ENCODE results near the gene PARM1.

Gene PARM1

GRCh38 chr4:75030649-75031235 is 97.8 kb downstream of the PARM1 start:
- no peak for DNase-seq (ENCODE audit: low spot score)

DNA sequence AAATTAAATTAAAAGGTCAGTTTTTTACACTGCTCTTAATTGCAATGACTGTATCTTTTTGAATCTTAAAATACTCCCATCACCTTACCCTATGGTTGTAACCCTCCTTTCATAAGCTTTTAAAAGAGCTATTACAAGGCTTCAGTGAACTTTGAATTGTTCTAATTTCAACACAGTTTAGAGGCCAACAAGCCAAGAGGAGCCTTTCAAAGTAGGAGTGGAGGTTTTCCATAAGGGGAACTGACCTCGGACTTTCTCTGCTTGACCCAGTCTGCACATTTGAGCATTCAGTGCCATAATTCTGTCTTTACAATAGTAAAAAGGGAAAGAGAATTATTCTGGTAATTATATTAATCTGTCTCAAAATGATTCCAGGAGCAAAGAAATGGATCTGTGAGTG is 98.9 kb downstream of the PARM1 start:
- DNase-seq (ENCODE audit: low spot score): no peak

DNA sequence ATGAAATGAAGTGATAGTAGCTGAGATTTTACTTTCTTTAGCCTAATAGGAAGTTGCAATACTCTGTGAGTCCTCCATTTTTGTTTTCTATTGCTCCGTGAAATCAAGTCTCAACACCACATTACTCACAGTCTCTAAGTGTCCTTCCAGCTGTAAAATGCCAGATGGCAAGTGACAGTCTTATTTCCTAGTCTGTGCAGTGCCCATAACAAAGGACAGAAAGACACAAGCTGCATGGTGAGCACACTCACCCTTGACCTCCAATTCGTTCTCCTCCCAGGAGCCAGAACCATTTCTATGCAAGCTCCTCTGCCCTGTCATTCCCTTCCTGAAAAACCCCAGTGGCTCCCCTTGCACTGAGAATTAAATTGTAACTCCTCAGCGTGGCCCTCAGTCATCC is 101.6 kb downstream of the PARM1 start:
- DNase-seq (ENCODE audit: low spot score): no peak

GRCh38 chr4:75035321-75035720 is 102.4 kb downstream of the PARM1 start:
- no peak for DNase-seq (ENCODE audit: low spot score)

DNA sequence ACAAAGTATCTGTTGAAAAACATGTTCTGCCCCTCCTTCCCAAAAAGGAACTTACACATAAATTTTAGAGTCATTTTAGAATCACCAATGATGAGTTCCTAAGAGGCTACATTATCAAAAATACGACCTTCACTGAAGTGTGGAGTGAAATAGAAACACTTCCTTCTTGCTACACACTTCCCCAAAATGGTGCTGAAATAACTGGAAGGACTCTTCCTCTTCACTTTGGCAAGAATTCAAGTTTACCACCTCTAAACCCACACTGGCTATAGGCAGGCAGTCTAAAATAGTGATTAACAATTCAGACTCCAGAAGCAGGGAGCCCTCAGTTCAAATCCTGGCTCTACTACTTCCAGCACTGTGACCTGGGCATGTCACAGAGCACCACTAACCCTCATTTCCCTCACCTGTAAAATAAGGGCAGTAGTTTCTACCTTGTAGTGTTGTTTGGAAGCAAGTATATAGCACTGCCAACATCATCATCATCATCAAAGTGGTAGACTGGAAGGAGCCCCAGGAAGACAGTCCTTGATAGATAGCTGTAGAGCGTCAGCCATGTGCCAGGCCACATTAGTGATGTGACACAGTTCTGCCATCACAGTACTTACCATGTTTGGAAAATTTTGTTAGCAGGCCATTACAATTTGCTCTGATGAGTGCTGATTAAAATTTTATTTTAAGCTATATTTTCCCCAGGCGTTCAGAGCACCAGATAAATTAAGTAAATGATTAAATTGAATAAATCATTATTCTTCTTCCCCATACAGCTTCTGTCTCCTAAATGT is 103.3 kb downstream of the PARM1 start:
- DNase-seq (ENCODE audit: low spot score): no peak

- no peak for DNase-seq (ENCODE audit: low spot score)
These were observed 104.3 kb downstream of the PARM1 start for GRCh38 chr4:75037252-75037651.

GRCh38 chr4:75038376-75038775 is 105.5 kb downstream of the PARM1 start:
- no peak for DNase-seq (ENCODE audit: low spot score)

- no peak for DNase-seq (ENCODE audit: low spot score)
These were observed 107.8 kb downstream of the PARM1 start for GRCh38 chr4:75040703-75041102.

- no peak for DNase-seq (ENCODE audit: low spot score)
These were observed 109.8 kb downstream of the PARM1 start for GRCh38 chr4:75042601-75043208.

DNA sequence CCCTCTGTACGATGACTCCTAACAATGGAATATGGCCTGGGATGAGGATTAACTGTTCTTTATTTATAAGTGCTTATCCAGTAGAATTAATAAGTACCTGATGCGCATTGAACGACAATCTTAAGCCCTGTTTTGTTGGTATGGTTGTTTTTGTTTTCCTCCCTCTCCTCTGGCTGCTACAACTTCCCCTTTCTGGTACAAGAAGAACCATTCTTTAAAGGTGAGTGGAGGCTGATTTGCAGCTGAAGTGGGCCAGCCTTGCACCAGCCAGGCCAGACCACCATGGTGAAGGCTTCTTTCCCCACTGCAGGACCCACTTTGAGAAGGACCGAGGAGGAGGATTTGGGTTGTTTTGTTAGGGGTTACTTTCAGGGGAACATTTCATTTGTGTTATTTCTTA is 113.3 kb downstream of the PARM1 start:
- DNase-seq (ENCODE audit: low spot score): no peak

DNA sequence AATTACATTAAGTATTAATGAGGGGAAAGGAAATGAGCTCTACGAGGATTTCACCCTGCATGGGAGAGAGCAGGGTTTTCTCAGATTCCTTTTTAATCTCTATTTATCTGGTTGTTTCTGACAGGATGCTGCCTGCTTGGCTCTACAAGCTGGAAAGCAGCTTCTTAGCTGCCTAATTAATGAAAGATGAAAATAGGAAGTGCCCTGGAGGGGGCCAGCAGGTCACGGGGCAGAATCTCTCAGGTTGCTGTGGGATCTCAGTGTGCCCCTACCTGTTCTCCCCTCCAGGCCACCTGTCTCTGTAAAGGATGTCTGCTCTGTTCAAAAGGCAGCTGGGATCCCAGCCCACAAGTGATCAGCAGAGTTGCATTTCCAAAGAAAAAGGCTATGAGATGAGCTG is 113.7 kb downstream of the PARM1 start:
- no peak for DNase-seq (ENCODE audit: low spot score)

GRCh38 chr4:75048208-75048879 is 115.4 kb downstream of the PARM1 start:
- no peak for DNase-seq (ENCODE audit: low spot score)

DNA sequence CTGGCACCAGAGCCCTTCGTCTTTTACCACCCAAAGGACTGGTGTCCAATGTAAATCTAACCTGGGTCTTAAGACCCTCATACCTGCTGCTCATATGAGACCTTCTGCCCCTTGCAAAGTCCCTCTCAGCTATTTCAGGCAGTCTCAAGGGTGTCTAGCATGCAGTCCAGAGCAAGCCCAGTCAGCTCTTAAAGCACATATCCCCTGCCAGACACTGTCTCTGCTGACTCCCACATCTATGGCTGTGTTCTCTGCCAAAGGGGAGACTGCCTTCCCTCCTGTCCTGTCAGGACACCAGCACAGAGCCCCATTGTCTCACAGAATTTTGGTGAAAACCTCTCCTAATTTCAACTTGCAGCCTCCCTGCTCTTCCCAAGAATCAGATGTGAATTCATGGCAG is 118.5 kb downstream of the PARM1 start:
- no peak for DNase-seq (ENCODE audit: low spot score)

GRCh38 chr4:75053352-75053751 is 120.4 kb downstream of the PARM1 start:
- DNase-seq (ENCODE audit: low spot score): no peak

DNA sequence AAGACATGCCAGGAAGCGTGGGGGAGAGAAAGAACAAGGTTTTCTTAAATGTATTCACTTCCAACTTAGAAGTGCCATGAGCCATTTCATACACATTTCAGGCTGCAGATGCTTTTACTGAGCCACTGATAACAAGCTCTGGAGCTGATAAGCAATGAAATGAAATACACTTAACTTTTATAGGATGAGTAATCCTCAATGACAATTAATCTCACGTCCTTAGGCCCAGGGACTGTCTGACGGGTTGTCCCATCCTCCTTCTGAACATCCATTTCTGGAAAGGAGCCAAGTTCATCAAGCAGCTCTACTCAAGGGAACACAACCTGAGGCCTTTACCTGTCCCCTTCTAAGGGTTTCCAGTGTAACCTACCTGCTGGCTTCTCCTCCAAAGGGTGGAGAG is 121.2 kb downstream of the PARM1 start:
- no peak for DNase-seq (ENCODE audit: low spot score)

DNA sequence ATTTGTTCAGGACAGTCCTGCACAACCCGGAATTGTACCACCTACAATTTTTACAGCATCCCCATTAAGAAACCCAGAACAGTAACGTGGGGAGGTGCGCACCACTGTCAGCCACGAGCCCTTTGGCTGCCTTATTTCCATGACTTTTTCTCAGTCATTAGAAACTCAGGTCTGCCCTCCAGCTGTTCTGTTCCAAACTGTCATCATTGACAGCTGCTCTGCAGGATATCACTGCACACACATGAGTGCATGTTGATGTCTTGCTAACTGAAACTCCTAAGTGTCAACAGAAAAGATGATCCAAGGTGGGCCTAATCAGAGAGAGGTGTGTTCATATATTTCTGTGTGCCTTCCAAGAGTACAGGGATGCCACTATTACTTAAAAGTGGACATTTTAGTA is 123.4 kb downstream of the PARM1 start:
- DNase-seq (ENCODE audit: low spot score): no peak

DNA sequence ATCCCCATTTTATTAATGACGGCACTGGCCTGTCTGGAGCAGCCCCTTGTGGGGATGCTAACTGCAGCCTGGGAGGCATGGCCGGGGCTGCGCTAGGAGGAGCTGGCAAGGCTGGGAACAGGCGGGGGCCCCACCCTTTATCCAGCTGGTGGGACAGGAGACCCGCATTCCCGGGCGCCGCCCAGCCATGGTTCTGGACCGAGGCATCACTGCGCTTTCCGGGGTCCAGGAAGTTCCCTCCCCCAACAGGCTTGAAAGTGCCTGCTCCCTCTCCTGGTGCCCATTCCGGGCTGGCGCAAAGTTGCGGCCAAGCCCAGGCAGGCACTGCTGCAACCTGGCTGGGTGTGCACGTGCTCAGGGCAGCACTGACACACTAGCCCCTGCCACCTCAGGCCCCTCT is 124.5 kb downstream of the PARM1 start:
- DNase-seq (ENCODE audit: low spot score): no peak

DNA sequence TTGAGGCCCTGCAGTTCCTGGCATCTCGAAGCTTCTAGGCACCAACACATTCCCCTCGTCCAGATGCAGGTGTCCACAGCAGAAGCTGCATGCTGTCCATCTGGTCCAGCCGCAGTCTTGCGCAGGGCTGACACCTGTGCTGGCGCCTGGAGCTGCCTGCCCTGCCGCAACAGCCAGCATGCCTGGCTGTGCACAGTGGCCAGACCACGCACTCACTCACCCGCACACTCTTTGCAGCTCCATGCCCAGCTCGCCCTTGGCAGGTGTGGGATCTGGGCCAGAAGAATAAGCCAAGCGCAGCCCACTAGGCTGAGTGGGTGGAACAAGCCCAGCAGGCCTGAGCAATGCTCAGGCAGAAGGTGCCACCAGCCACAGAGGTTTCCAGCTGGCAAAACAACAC is 125.6 kb downstream of the PARM1 start:
- DNase-seq (ENCODE audit: low spot score): no peak

- DNase-seq (ENCODE audit: low spot score): no peak
These were observed 130.5 kb downstream of the PARM1 start for GRCh38 chr4:75063433-75063832.

DNA sequence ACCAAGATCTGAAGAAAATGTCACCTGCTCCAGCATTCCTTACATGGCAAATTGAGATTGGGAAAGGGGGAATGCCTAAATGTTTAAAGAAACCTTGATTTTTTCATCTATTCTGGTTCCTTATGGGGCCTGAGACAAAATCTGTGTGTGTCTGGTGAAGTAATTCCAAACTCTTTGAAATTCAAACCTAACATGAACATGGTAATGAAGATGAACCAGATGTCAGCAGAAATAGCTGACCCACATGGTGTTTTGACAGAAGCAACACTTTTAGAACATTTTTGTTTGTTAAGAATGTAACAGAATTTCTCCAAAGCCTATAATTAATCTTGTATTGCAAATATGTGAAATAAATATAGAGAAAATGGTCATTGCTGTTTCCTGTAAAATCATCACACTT is 133.0 kb downstream of the PARM1 start:
- no peak for DNase-seq (ENCODE audit: low spot score)

- DNase-seq (ENCODE audit: low spot score): no peak
These were observed 136.7 kb downstream of the PARM1 start for GRCh38 chr4:75069493-75070074.

- DNase-seq (ENCODE audit: low spot score): no peak
These were observed 138.4 kb downstream of the PARM1 start for GRCh38 chr4:75071317-75071716.

GRCh38 chr4:75080888-75081287 is 148.0 kb downstream of the PARM1 start:
- no peak for DNase-seq (ENCODE audit: low spot score)
